ENCODE data around the gene HJURP.
"Not testable (repeated sequence)": the region's sequence is repeated elsewhere in the genome, so short reads cannot be mapped to it uniquely, and the experiment has no call there.

The HJURP gene

DNA sequence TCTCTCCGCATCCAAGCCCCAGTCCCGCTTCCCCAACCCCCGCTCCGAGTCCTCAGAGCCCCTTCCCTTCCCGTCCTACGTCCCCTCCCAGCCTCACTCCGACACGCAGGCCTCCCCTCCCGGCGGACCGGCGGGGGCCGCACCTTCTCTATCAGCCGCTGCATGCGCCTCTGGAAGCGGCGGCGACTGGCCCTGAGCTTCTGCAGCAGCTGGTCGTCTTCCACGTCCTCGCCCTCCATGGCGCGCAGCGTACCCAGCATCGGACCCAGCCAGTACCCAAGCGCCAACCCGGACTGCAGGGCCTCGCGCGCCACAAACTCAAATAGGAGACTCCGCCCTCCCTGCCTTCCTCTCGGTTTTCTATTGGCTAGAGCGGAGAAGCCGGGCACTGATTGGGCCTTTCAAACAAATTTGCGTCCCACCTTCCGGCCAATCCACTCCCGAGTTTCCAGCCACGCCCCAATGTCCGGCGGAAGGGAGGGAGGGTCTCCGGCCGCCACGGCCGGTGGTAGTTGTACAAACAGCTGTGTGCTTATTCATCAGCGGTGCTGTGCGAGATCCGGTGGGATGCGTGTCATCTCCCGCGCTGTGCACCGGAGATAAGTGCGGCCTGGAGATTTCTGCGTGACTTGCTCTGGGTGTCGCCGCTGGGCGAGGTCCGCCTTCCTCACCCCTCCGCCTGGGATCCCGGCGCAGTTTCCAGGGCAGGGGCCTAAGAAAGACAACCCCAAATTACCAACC lies at the start of gene HJURP:
Gene HJURP, minus strand, starts transcription at position 295 of the 741 bp plus-strand sequence. Its CDS starts 35 bp downstream, at position 260.
- DNase-seq (ENCODE audit: low read depth) = peak; percentile 95

DNA sequence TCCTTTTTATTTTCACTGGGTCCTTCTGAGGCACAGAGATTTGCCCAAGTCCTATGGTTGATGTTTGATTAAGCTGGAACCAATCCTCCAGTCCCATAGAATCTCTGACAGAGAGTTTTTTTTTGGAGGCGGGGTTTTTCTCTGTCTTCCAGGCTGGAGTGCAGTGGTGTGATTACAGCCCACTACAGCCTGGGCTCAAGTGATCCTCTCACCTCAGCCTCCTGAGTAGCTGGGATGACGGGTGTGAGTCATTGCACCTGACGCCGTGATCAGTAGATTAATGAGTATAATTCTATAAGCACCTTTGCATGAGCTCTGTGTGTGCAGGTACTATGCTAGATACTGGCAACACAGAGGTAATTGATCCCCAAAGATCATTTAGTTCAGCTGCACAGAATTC lies 47.5 kb upstream of the HJURP start:
- DNase-seq (ENCODE audit: low read depth) = no peak

- DNase-seq (ENCODE audit: low read depth) = no peak
These were observed 47.0 kb upstream of the HJURP start for GRCh38 chr2:233901367-233901766.

DNA sequence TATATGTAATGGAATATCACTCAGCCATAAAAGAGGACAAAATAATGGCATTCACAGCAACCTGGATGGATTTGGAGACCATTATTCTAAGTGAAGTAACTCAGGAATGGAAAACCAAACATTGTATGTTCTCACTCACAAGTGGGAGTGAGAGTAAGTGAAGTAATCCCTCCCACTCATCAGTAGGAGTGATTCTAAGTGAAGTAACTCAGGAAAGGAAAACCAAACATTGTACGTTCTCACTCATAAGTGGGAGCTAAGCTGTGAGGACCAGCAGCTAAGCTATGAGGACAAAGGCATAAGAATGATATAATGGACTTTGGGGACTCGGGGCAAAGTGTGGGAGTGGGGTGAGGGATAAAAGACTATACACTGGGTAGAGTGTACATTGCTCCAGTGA lies 41.9 kb upstream of the HJURP start:
- not testable (repeated sequence) for DNase-seq (ENCODE audit: low read depth)

- no peak for DNase-seq (ENCODE audit: low read depth)
These were observed 38.5 kb upstream of the HJURP start for GRCh38 chr2:233892793-233893192.

DNA sequence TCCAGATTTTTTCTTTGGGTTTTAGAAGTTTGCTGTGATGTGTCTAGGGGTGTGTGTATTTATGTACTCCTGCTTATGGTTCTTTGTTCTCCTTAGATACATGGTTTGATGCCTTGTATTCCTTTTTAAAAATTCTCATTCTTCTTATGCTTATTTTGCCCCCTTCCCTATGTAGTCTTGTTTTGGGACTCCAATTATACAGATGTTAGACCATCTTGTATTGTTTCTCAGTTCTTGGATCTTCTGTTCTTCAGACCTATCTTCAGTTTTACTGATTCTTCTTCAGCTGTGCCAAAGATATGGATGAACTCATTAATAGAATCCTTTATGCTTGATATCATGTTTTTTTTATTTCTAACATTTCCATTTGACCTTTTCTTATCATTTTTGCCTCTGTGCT lies 28.0 kb upstream of the HJURP start:
- no peak for DNase-seq (ENCODE audit: low read depth)

- not testable (repeated sequence) for DNase-seq (ENCODE audit: low read depth)
These were observed 17.8 kb upstream of the HJURP start for GRCh38 chr2:233872125-233872524.

- no peak for DNase-seq (ENCODE audit: low read depth)
These were observed 17.1 kb upstream of the HJURP start for GRCh38 chr2:233871432-233871831.

- peak; percentile 40 for DNase-seq (ENCODE audit: low read depth)
These were observed 13.7 kb upstream of the HJURP start, which contains the start of gene MSL3B for GRCh38 chr2:233867993-233868532. MSL3B (minus strand) TSS chr2:233868386.

GRCh38 chr2:233866479-233866878 lies 12.1 kb upstream of the HJURP start:
- no peak for DNase-seq (ENCODE audit: low read depth)

GRCh38 chr2:233865838-233866237 lies 11.5 kb upstream of the HJURP start:
- no peak for DNase-seq (ENCODE audit: low read depth)

DNA sequence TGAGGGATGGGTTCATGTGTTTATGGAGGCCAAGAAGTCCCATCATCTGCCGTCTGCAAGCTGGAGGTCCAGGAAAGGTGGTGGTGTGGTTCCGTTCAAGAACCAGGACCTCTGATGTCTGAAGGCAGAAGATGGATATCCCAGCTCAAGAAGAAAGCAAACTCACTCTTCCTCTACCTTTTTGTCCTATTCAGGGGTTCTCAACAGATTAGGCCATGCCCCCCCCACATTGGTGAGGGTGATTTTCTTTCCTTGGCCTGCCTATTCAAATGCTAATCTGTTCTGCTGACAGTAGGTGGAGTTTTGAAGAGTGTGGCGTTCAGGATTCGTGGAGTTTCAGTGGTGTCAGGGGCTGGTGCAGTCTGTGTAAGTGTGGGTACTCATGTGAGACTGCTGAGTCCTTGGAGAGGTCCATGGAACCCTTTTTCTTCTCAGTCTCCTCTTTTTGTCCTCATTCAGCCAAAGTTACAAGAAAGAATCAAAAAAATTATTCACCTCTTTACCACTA lies 8.0 kb upstream of the HJURP start:
- no peak for DNase-seq (ENCODE audit: low read depth)

GRCh38 chr2:233858331-233858730 lies 4.0 kb upstream of the HJURP start:
- no peak for DNase-seq (ENCODE audit: low read depth)

GRCh38 chr2:233857511-233858141 lies 3.3 kb upstream of the HJURP start:
- DNase-seq (ENCODE audit: low read depth) = peak; percentile 37

GRCh38 chr2:233856184-233856583 lies 1.8 kb upstream of the HJURP start:
- DNase-seq (ENCODE audit: low read depth) = no peak

GRCh38 chr2:233855345-233855744 lies 1.0 kb upstream of the HJURP start:
- DNase-seq (ENCODE audit: low read depth) = no peak

GRCh38 chr2:233853883-233854240 lies 473 bp downstream of the HJURP start:
- no peak for DNase-seq (ENCODE audit: low read depth)

- no peak for DNase-seq (ENCODE audit: low read depth)
These were observed 982 bp downstream of the HJURP start for GRCh38 chr2:233853353-233853752.

- DNase-seq (ENCODE audit: low read depth) = no peak
These were observed 2.3 kb downstream of the HJURP start for GRCh38 chr2:233852056-233852455.

- DNase-seq (ENCODE audit: low read depth) = no peak
These were observed 3.2 kb downstream of the HJURP start for GRCh38 chr2:233851169-233851568.

DNA sequence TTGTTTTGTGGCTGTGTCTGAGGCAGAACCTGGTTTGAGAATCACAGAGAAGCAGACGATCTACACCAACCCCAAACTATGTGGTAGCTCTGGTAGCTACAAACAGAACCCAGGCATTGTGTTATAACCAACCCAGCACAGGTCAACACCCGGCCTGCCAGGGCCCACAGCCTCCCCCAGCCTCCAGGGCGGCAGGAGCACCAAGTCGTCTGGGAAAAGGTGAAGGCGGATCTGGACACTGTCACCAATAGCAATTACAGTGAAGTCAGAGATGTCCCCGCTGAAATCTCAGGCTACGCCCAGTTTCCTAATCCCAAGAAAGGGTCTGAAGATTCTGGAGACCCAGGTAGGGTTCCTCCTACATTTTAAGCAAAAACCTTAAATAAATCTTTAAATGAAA lies 3.6 kb downstream of the HJURP start:
- DNase-seq (ENCODE audit: low read depth) = no peak

DNA sequence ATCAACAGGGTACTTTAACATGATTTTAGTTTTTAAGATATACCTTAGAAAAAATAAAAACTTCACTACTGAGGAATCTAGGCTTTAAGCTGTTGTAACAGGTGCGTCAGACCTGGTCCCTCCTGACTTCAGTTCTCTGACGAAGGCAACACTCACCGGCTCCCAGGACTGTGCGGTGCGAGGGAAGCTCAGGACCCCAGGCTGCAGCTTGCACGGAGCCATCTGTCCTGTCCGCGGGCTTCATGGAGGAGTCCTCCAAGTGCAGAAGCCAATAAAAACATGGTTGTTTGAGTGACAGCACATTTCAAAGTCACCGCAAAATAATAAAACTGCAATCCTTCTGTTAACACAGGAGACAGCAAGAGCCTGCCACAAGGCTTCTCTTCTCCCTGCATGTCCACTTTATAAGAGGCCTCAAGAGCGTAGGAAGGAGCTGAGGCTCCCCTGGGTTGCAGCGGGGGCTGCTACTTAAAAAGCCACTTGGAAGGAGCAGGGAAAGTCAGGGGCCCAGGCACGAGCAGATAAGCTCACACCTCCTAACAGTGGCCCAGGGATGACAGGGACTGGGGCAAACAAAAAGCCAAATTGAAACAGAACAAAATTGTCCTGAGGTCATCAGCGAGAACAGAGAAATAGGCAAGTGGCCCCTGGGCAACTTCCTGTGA lies 4.6 kb downstream of the HJURP start:
- no peak for DNase-seq (ENCODE audit: low read depth)

- DNase-seq (ENCODE audit: low read depth) = no peak
These were observed 6.1 kb downstream of the HJURP start for GRCh38 chr2:233848276-233848675.

All from iris pigment epithelial cell (primary cell).